ENCODE results near the gene MAP3K12. TPM values are rescaled to one million over a fixed set of nuclear protein-coding genes. Genes with fewer than 3 reads are reported as not detected.

MAP3K12 gene
- total and polyA plus RNA-seq, 2 donors (not counting 1 experiment from before 2014, with no cell fraction given) = 31.6 to 40.8 TPM

- Histone ChIP-seq H3K36me3 (ENCODE audit: control insufficient read depth, insufficient read depth, low read length) (peaks cover 21% of the 10 kb centered on the region), H3K27me3 (ENCODE audit: control insufficient read depth, insufficient read depth, low read length) (no peaks in the 10 kb centered on the region), H3K4me3 (replicated peaks in 1 of 4; ENCODE audit: control extremely low read depth in 1 of 4, insufficient read depth in 1 of 4, low read depth in 3 of 4, low read length in 4 of 4) (no peak overlapping the region), H4K20me1 (ENCODE audit: control insufficient read depth, extremely low read depth, insufficient read depth, low read length) (no peaks in the 10 kb centered on the region), H3K4me1 (ENCODE audit: control insufficient read depth, extremely low read depth, insufficient read depth, low read length) (peaks cover 13% of the 10 kb centered on the region), H2AFZ (ENCODE audit: low read length) (no peak overlapping the region), H3K27ac (ENCODE audit: insufficient read depth, low read length) (no peak overlapping the region), H3K9me3 (ENCODE audit: control insufficient read depth, insufficient read depth, low read depth, low read length) (no peaks in the 10 kb centered on the region), H3K9ac (ENCODE audit: insufficient read depth, low read length) (no peak overlapping the region), H3K79me2 (ENCODE audit: control insufficient read depth, insufficient read depth, low read length) (peaks cover 17% of the 10 kb centered on the region), H3K4me2 (ENCODE audit: extremely low read depth, insufficient read depth, low read length) (no peak overlapping the region)
- no peak for DNase-seq (ENCODE audit: low read depth in 2 of 2)
- TF ChIP-seq EZH2 (IDR thresholded peaks at IDR 0.05; ENCODE audit: low read length, missing control alignments) = no peak
- TF ChIP-seq CTCF (conservative IDR thresholded peaks at IDR 0.05 in 1 of 2, IDR thresholded peaks at IDR 0.05 in 1 of 2; ENCODE audit: low read depth in 1 of 2, low read length in 2 of 2) = no peak
Observed at GRCh38 chr12:53489242-53489864, 9.9 kb downstream of the MAP3K12 start.

- Histone ChIP-seq H4K20me1 (ENCODE audit: control insufficient read depth, extremely low read depth, insufficient read depth, low read length) (no peaks in the 10 kb centered on the region), H3K9ac (ENCODE audit: insufficient read depth, low read length) (no peak overlapping the region), H3K4me1 (ENCODE audit: control insufficient read depth, extremely low read depth, insufficient read depth, low read length) (peaks cover 5% of the 10 kb centered on the region), H2AFZ (ENCODE audit: low read length) (no peak overlapping the region), H3K4me3 (replicated peaks in 1 of 4; ENCODE audit: control extremely low read depth in 1 of 4, insufficient read depth in 1 of 4, low read depth in 3 of 4, low read length in 4 of 4) (no peak overlapping the region), H3K27ac (ENCODE audit: insufficient read depth, low read length) (no peak overlapping the region), H3K9me3 (ENCODE audit: control insufficient read depth, insufficient read depth, low read depth, low read length) (no peaks in the 10 kb centered on the region), H3K79me2 (ENCODE audit: control insufficient read depth, insufficient read depth, low read length) (peaks cover 8% of the 10 kb centered on the region), H3K4me2 (ENCODE audit: extremely low read depth, insufficient read depth, low read length) (no peak overlapping the region), H3K27me3 (ENCODE audit: control insufficient read depth, insufficient read depth, low read length) (no peaks in the 10 kb centered on the region), H3K36me3 (ENCODE audit: control insufficient read depth, insufficient read depth, low read length) (peaks cover 40% of the 10 kb centered on the region)
- TF ChIP-seq EZH2 (IDR thresholded peaks at IDR 0.05; ENCODE audit: low read length, missing control alignments) (no peak), CTCF (conservative IDR thresholded peaks at IDR 0.05 in 1 of 2, IDR thresholded peaks at IDR 0.05 in 1 of 2; ENCODE audit: low read depth in 1 of 2, low read length in 2 of 2) (no peak)
- DNase-seq (ENCODE audit: low read depth in 2 of 2) = no peak
Observed at GRCh38 chr12:53486736-53487487, 12.3 kb downstream of the MAP3K12 start.

GRCh38 chr12:53485955-53486735, 13.1 kb downstream of the MAP3K12 start:
- TF ChIP-seq EZH2 (IDR thresholded peaks at IDR 0.05; ENCODE audit: low read length, missing control alignments) = no peak
- no peak for TF ChIP-seq CTCF (conservative IDR thresholded peaks at IDR 0.05 in 1 of 2, IDR thresholded peaks at IDR 0.05 in 1 of 2; ENCODE audit: low read depth in 1 of 2, low read length in 2 of 2)
- H3K36me3 ChIP-seq (ENCODE audit: control insufficient read depth, insufficient read depth, low read length) = peaks cover 40% of the 10 kb centered on the region
- no peaks in the 10 kb centered on the region for H4K20me1 ChIP-seq (ENCODE audit: control insufficient read depth, extremely low read depth, insufficient read depth, low read length)

More at GRCh38 chr12:53485955-53486735, 13.1 kb downstream of the MAP3K12 start:
- Histone ChIP-seq H3K4me2 (ENCODE audit: extremely low read depth, insufficient read depth, low read length) (no peak overlapping the region), H3K27ac (ENCODE audit: insufficient read depth, low read length) (no peak overlapping the region), H3K4me3 (replicated peaks in 1 of 4; ENCODE audit: control extremely low read depth in 1 of 4, insufficient read depth in 1 of 4, low read depth in 3 of 4, low read length in 4 of 4) (no peak overlapping the region), H3K79me2 (ENCODE audit: control insufficient read depth, insufficient read depth, low read length) (peaks cover 7% of the 10 kb centered on the region), H3K9me3 (ENCODE audit: control insufficient read depth, insufficient read depth, low read depth, low read length) (no peaks in the 10 kb centered on the region), H2AFZ (ENCODE audit: low read length) (no peak overlapping the region), H3K4me1 (ENCODE audit: control insufficient read depth, extremely low read depth, insufficient read depth, low read length) (peaks cover 9% of the 10 kb centered on the region), H3K27me3 (ENCODE audit: control insufficient read depth, insufficient read depth, low read length) (no peaks in the 10 kb centered on the region), H3K9ac (ENCODE audit: insufficient read depth, low read length) (no peak overlapping the region)
- no peak for DNase-seq (ENCODE audit: low read depth in 2 of 2)

Measured in fibroblast of lung (primary cell).